Measurements from ENCODE around the gene FAM25G. TPM values are rescaled to one million over a fixed set of nuclear protein-coding genes. Genes with fewer than 3 reads are reported as not detected.
"Not testable (repeated sequence)": the region's sequence is repeated elsewhere in the genome, so short reads cannot be mapped to it uniquely, and the experiment has no call there.

The FAM25G gene
- total and polyA plus RNA-seq, 2 of the 8 experiments (the other 6 are each of a cell fraction or from before 2014, with no cell fraction given), result not detected

- no peak for TF ChIP-seq RAD21 (IDR thresholded peaks at IDR 0.05 in 1 of 2, conservative IDR thresholded peaks at IDR 0.05 in 1 of 2; ENCODE audit: low read depth in 2 of 2, low read length in 2 of 2)
- TF ChIP-seq ZNF274 (IDR thresholded peaks at IDR 0.05; ENCODE audit: borderline replicate concordance, extremely low read depth, low read length), result no peak
- no peak for TF ChIP-seq TCF12 (IDR thresholded peaks at IDR 0.05; ENCODE audit: low read depth, low read length)
- no peak for TF ChIP-seq RFX5 (IDR thresholded peaks at IDR 0.05; ENCODE audit: borderline replicate concordance, low read depth, low read length)
- TF ChIP-seq GTF2F1 (IDR thresholded peaks at IDR 0.05; ENCODE audit: borderline replicate concordance, low read depth, low read length), result no peak
- no peak for TF ChIP-seq MAX (IDR thresholded peaks at IDR 0.05)
- TF ChIP-seq TAF1 (IDR thresholded peaks at IDR 0.05; ENCODE audit: low read depth, low read length), result no peak
These were observed 35.3 kb downstream of the FAM25G start (continued) for GRCh38 chr10:47456079-47456785.

GRCh38 chr10:47455350-47456078 is 36.0 kb downstream of the FAM25G start:
- H2AFZ ChIP-seq (ENCODE audit: low read length); H3K9me3 ChIP-seq (ENCODE audit: insufficient read depth in 2 of 2, low read depth in 1 of 2, low read length in 1 of 2); H4K20me1 ChIP-seq (replicated peaks in 1 of 2; ENCODE audit: control insufficient read depth in 1 of 2, insufficient read depth in 2 of 2, low read length in 2 of 2); FAIRE-seq; H3K36me3 ChIP-seq (ENCODE audit: control insufficient read depth in 2 of 4, insufficient read depth in 4 of 4, low read length in 3 of 4); H4K8ac ChIP-seq (ENCODE audit: extremely low read depth, insufficient read depth, low read length); H4K5ac ChIP-seq (ENCODE audit: insufficient read length, low read depth, low read length); H3K4me3 ChIP-seq (ENCODE audit: extremely low read depth in 1 of 4, insufficient read depth in 2 of 4, low read depth in 3 of 4, low read length in 4 of 4); H3K9ac ChIP-seq (replicated peaks in 1 of 4; ENCODE audit: extremely low read depth in 1 of 4, low read depth in 3 of 4, low read length in 3 of 4); H3K27ac ChIP-seq (ENCODE audit: low read depth, low read length); H2BK120ac ChIP-seq (replicated peaks; ENCODE audit: low read depth, low read length); H3K4me1 ChIP-seq (replicated peaks in 1 of 4; ENCODE audit: control insufficient read depth in 3 of 4, insufficient read depth in 4 of 4, low read length in 3 of 4); H3K4me2 ChIP-seq (ENCODE audit: insufficient read depth in 1 of 2, low read depth in 2 of 2, low read length in 2 of 2); H2AK5ac ChIP-seq (ENCODE audit: low read depth, low read length); H2BK20ac ChIP-seq (ENCODE audit: low read length); H3K23me2 ChIP-seq (ENCODE audit: low read depth, low read length); H3K4ac ChIP-seq (replicated peaks; ENCODE audit: insufficient read length, low read depth, low read length); H3K79me1 ChIP-seq (ENCODE audit: low read depth, low read length); DNase-seq (ENCODE audit: low read depth in 1 of 2, low spot score in 2 of 2); H3K18ac ChIP-seq (ENCODE audit: extremely low read depth, low read length); POLR2A ChIA-PET (ENCODE audit: partially characterized antibody); H2BK5ac ChIP-seq (ENCODE audit: low read depth, low read length); H3K79me2 ChIP-seq (ENCODE audit: control insufficient read depth in 1 of 2, insufficient read depth in 2 of 2, low read length in 2 of 2); H3K56ac ChIP-seq (replicated peaks; ENCODE audit: insufficient read length, low read depth, low read length); H3K27me3 ChIP-seq (replicated peaks in 1 of 4; ENCODE audit: control insufficient read depth in 3 of 4, extremely low read depth in 1 of 4, insufficient read depth in 3 of 4, low read length in 3 of 4); H2BK12ac ChIP-seq (ENCODE audit: low read depth, low read length); H4K91ac ChIP-seq (replicated peaks; ENCODE audit: insufficient read length, low read length); H2BK15ac ChIP-seq (ENCODE audit: low read length); H3K14ac ChIP-seq (ENCODE audit: insufficient read length); H3K23ac ChIP-seq (ENCODE audit: insufficient read length): not testable (repeated sequence)
- 64% methylated on average over 8 of the region's 9 CpGs; no CpG with 5 or more reads in 1 of the 2 experiments for WGBS, 2 experiments (ENCODE audit: extremely low coverage in 1 of 2, insufficient coverage in 1 of 2, insufficient read length in 1 of 2, insufficient replicate concordance in 2 of 2, low coverage in 1 of 2, low lambda C conversion rate in 2 of 2, missing lambda C conversion rate in 1 of 2)
- CTCF ChIA-PET (ENCODE audit: partially characterized antibody), result interaction anchor here (1.5 to 1.6 kb wide), 2 partner anchors 13 to 94 kb away, joined by 3 to 4 read pairs; no protein-coding TSS in a partner anchor
